WERI-Rb-1 (cell line): ENCODE measurements around the gene TSPOAP1.

Source experiments
- DNase-seq: peaks from one replicate; pipeline ENCODE4 v3.0.0-alpha.2; 2020
- H3K27ac ChIP-seq: fragments of 250-450 bp; sonication (Bioruptor Pico); 2 replicates; pipeline ENCODE4 v1.5.1; 2020; ENCODE audit warnings: mild to moderate bottlenecking, moderate library complexity
- H3K27me3 ChIP-seq: fragments of 250-450 bp; sonication (Bioruptor Pico); 2 replicates; pipeline ENCODE4 v1.5.1; 2021; ENCODE audit warnings: mild to moderate bottlenecking, low read depth, moderate library complexity; ENCODE audit not compliant: insufficient read depth, severe bottlenecking
- H3K36me3 ChIP-seq: fragments of 250-450 bp; sonication (Bioruptor Pico); 2 replicates; pipeline ENCODE4 v1.5.1; 2020; ENCODE audit warnings: mild to moderate bottlenecking, moderate library complexity
- H3K4me3 ChIP-seq: 2 replicates; pipeline ENCODE4 v1.5.1; 2011; ENCODE audit warnings: low read depth, mild to moderate bottlenecking, control low read depth, low read length
- H3K9me3 ChIP-seq: fragments of 250-450 bp; sonication (Bioruptor Pico); 2 replicates; pipeline ENCODE4 v1.5.1; 2021; ENCODE audit warnings: mild to moderate bottlenecking, moderate library complexity; ENCODE audit not compliant: severe bottlenecking
- TF ChIP-seq, protein P1 (sequence below): IDR thresholded peaks from 2 replicates; pipeline ENCODE4 v1.5.1; 2011; ENCODE audit warnings: low read depth, mild to moderate bottlenecking, control low read depth, inconsistent platforms, low read length

TSPOAP1 gene

GRCh38 chr17:58318065-58318481 is 10.5 kb downstream of the TSPOAP1 start:
- Histone ChIP-seq H3K9me3 (peaks cover 13% of the 10 kb centered on the region), H3K27ac (peak overlapping the region; percentile 11), H3K27me3 (no peaks in the 10 kb centered on the region), H3K4me3 (no peak overlapping the region), H3K36me3 (peaks cover 36% of the 10 kb centered on the region)
- peak; percentile 12 for DNase-seq
- TF ChIP-seq, protein P1, sequence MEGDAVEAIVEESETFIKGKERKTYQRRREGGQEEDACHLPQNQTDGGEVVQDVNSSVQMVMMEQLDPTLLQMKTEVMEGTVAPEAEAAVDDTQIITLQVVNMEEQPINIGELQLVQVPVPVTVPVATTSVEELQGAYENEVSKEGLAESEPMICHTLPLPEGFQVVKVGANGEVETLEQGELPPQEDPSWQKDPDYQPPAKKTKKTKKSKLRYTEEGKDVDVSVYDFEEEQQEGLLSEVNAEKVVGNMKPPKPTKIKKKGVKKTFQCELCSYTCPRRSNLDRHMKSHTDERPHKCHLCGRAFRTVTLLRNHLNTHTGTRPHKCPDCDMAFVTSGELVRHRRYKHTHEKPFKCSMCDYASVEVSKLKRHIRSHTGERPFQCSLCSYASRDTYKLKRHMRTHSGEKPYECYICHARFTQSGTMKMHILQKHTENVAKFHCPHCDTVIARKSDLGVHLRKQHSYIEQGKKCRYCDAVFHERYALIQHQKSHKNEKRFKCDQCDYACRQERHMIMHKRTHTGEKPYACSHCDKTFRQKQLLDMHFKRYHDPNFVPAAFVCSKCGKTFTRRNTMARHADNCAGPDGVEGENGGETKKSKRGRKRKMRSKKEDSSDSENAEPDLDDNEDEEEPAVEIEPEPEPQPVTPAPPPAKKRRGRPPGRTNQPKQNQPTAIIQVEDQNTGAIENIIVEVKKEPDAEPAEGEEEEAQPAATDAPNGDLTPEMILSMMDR, result no peak

DNA sequence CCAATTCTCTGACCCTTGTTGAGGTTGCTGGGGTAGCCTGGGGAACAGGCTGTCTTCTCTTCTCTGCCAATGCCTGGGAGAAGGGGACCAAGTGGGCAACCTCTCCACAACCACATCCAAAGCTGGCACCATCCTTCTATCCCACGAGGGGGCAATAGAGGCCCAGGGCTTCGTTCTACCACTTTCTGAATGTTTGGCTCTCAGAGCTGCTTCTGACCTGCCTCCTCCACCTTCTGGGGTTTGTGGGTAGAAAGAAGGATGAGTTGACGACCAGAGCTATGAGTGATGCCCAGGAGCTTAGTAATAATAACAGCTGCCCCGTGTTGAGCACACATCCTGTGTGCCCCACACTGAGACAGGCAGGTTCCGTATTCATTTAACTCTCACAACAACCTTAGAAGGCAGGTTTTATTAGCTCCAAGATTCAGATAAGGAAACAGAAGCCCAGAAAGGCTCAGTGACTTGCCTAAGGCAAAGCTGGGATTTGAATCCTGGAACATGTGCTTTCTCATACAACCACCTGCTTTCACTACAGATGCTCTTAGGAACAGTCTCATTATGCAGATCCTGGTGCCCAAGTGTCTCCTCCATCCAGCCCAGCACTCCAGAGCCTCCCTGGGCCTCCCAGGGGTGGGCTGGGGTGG is 11.1 kb downstream of the TSPOAP1 start:
- H3K4me3 ChIP-seq, result no peak overlapping the region
- DNase-seq, result peak; percentile 67
- TF ChIP-seq, protein P1, result peak; percentile 70
- peak overlapping the region; percentile 11 for H3K27ac ChIP-seq
- no peaks in the 10 kb centered on the region for H3K27me3 ChIP-seq
- H3K36me3 ChIP-seq, result peaks cover 36% of the 10 kb centered on the region
- H3K9me3 ChIP-seq, result peaks cover 13% of the 10 kb centered on the region

DNA sequence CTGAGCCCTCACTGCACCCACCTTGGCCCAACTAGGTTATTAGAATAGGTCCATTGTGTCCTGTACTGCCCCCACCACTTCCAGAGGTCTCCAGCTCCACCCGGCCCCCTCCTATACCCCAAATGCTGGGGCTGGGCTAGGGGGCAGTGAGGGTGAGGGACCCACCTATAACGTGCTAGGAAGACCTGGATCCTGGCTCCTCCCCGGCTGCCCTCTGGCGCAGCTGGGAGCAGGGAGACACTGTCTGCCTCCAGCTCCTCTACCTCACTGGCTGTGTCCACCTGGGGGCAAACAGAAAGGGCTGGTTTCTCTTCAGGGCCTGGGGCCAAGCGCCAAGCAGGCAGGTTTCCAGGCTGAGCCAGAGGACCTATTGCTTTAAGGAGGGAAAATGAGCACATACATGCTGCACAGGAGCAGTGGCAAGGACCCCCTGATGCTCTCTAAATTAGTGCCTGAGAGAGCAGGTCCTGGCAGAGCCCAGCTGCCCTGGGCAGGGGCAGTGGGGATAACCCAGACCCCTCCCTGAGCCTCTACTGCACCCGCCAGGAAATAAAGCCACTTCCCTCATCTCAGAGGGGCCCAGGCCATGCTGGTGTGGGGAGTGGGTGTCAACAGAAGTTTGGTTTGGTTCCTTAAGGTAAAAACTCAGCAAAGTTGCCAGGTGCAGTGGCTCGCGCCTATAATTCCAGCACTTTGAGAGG is 12.2 kb downstream of the TSPOAP1 start:
- Histone ChIP-seq H3K4me3 (no peak overlapping the region), H3K9me3 (peaks cover 13% of the 10 kb centered on the region), H3K36me3 (peaks cover 30% of the 10 kb centered on the region), H3K27ac (peak overlapping the region; percentile 9; the same call in 1 of the 2 replicates), H3K27me3 (no peaks in the 10 kb centered on the region)
- peak; percentile 7 for DNase-seq
- TF ChIP-seq, protein P1, result no peak

- Histone ChIP-seq H3K27ac (no peak overlapping the region), H3K9me3 (peaks cover 13% of the 10 kb centered on the region), H3K4me3 (no peak overlapping the region), H3K27me3 (no peaks in the 10 kb centered on the region), H3K36me3 (peaks cover 27% of the 10 kb centered on the region)
- DNase-seq, result no peak
- TF ChIP-seq, protein P1, result no peak
Measured at GRCh38 chr17:58315750-58316149, 12.8 kb downstream of the TSPOAP1 start.

- Histone ChIP-seq H3K9me3 (peaks cover 13% of the 10 kb centered on the region), H3K36me3 (peaks cover 28% of the 10 kb centered on the region), H3K27ac (peak overlapping the region; percentile 84), H3K27me3 (no peaks in the 10 kb centered on the region), H3K4me3 (no peak overlapping the region)
- DNase-seq, result peak; percentile 4
- TF ChIP-seq, protein P1, result no peak
Measured at GRCh38 chr17:58315281-58315711, 13.3 kb downstream of the TSPOAP1 start.
